COLO829 (cell line): Measurements from ENCODE around the gene NDST3.

Experiments
- DNase-seq: peaks from one replicate; pipeline ENCODE4 v3.0.0; 2012; ENCODE audit warnings: low spot score

NDST3 gene

DNA sequence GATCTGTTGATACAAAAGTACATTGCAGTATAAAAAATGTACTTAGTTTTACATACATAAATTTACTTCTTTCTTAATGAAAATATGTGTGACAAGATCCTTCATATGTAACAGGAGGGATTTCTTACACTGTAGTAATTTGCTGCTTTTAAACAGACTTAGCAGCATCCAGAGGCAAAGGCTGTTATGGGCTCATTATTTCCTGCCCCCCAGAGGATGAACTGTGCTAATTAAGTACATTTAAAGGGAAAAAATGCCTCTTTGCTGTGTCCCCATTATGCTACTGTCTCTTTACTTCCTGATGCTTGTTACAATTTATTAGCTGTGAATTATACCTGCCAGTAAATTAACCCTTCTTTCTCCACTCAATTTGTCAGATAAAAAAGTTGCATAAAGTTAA lies 47.1 kb downstream of the NDST3 start:
- DNase-seq, result no peak

DNA sequence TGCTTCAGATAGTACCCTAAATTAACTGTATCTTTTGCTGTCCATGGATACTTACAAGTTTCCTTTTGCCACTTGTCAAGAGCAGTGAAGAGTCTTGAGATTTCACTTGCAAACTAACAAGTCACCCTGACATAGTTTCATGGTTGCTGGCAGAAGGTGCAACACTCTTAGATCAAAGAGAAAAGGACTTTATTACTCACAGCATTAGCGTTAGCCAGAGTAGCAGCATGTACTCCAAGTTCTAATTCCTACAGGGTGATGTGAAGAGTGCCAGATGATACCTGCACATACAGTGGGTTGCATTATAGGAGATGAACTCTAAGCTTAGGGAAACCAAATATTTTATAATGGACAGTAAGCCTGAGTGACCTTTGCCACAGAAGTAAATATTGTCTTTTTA lies 47.9 kb downstream of the NDST3 start:
- DNase-seq, result no peak

DNA sequence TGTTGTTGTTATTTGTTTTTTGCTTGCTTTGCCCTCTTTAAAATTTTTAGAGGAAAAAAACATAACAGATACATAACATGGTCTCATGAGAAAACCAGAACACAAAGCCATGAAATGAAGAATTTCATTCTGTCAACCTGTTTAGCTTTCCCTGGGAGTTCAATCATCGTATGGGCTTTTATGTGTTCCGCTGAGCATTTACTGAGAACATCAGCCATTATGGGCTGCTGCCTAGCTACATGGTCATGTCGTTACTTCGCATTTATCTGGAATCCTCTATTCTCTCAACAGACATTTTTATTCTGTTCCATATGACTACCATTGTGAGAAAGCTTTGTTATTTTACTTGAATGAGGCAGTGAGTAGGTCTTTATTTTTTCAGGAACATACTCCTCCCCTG lies 51.4 kb downstream of the NDST3 start:
- no peak for DNase-seq

- peak; percentile 77 for DNase-seq
Observed at GRCh38 chr4:118086344-118086743, 52.1 kb downstream of the NDST3 start.

DNA sequence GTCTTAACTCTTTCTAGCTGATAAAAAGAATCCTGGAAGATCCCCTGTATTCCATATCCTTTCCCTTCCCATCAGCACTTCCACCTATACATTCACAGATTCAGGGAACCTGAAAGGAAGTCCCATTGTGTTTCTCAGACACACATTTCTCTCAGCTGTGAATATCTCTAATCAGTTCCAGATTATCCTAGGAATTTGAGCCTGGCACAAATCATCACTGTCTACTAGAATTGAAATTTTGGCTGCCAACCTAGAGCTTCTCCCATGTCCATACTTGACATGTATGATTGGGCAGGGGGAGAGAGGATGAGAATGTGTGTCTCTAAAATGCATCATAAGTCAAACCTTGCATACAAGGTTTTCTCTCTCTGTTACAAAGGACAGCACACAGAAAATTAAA lies 53.1 kb downstream of the NDST3 start:
- no peak for DNase-seq

DNA sequence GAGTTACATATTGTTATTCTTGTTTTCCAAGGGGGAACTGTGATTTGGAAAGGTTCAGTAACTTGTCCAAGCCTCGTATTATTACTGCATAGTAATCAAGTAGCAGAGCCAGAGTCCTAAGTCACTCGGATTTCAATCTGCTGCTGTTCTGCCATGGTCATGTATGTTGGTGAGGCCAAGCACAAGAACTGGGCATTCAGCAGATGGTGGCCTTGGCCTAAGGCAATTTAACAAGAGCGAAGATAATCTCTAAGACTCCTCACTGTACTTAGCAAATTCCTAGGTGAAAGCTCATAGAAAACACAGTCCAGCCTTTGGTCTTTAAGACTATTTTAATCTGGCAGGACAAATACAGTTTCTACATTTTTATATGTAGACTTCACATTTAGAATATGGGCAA lies 64.8 kb downstream of the NDST3 start:
- DNase-seq, result no peak

DNA sequence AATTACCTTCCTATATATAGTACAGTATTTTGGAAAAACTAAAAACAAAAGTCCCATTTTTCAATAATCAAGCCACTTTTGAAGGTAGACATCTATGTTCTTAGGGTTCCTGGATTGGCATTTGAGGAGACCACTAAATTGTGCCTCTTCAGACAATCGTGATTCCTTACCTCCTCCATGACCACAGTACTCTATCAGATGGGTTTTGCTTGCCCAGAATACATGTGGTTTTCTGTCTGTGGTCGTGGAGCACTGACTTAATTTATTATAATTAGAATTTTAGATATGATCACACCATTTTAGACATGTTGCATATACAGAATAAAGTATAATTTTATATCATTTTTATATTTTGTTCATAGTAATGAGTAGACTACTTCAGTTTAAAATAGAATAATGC lies 67.9 kb downstream of the NDST3 start:
- DNase-seq, result no peak

DNA sequence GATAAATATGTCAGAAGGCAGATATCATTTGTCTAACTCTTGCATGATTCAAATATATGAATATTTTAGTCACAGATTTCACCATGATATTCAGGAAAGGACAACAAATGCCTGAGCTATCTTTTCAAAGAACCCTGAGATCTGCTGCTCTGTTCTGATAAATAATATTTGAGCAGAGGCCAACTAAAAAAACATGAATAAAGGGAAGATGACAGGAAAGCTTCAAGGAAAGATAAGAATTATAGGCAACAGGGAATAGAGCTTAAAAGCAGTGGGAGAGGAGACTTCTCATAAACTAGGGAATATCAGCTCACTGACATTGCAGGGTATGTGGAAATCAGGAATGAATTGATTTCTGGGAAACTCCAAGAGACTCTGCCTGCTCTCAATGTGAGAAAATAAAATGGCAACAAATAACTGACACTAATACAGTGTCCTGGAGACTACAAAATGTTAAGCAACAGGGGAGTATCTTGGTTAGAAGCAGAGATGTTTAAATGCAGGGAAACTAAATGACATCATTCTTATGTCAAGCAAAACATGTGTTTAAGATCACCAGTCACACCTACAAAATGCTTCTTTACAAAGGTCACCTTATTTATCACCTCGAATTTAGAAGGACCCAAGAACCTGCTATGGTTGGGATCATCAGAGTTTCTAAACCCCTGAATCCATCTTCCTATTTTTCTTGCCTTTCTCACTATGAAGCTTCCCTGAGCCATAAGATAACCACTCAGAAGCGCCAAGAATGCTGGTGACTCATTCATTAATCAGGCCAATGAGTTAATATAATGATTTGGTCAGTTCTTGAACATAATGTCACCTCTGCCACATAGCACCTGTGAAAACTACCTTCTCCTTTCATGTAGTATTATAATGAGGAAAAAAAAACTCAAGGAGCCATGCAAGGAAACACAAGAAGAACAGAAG lies 78.1 kb downstream of the NDST3 start:
- no peak for DNase-seq

DNA sequence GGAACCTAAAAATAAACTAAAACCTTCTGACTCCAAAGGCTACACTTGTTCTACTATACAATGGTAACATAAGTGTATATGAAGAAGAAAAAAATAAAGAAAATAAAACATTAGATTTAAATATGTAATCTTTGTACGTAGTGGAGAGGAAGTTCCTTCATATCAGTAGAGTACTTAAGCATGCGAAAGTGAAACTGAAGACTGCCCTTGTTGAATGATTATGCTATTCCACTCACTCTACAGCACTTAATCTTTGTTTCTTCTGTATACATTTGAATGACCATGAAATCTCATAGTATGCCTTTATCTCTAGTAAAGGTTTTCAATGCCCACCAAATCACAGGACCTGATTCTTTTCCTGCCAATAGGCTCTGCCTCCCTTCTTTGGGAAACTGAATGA lies 78.9 kb downstream of the NDST3 start:
- no peak for DNase-seq

GRCh38 chr4:118114720-118115119 lies 80.4 kb downstream of the NDST3 start:
- no peak for DNase-seq

DNA sequence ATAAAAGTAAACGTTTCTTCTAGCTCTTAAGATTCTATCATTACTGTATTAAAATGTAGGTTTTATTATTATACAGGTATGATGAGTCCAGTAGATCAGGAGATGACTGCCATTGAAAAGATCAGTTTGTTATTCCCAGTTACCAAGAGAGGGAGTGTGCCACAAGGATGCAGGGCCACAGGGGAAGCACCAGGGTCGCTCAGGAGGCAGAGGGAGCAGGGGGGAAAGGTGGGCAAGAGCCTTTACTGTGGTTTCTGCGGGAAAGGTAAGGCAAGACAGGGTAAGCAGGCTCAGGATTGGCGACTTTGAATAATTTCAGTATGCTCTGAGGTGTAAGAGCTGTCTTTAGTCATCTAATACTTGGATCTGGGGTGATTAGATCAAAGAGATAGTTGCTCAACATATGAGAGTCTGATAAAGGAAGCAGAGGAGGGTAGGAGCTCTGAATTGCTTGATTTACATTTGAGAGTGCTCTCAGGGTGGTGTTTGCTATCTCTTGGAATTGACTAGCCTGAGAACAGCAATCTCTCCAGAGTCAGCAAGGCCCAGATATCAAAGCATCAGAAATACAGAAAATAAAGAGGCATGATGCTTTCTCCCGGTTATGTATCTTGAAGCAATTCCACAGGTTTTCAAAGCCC lies 86.0 kb downstream of the NDST3 start:
- DNase-seq, result no peak

DNA sequence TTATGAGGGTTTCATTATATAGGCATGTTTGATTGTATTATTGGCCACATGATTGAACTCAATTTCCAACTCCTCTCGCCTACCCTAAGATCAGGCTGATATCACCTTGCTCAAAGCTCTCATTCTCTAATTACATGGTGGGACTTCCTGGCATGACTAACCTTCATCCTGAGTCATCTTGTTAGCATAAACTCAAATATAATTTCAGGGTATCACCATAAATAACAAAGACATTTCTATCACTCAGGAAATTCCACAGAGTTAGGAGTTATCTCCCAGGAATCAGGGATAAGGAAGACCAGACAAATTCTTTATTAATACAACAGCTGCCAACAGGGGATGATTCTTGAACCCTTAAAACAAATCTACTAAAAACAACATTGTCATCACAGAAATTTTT lies 90.7 kb downstream of the NDST3 start:
- DNase-seq, result peak; percentile 18

- DNase-seq, result no peak
Observed at GRCh38 chr4:118139241-118139640, 105.0 kb downstream of the NDST3 start.

DNA sequence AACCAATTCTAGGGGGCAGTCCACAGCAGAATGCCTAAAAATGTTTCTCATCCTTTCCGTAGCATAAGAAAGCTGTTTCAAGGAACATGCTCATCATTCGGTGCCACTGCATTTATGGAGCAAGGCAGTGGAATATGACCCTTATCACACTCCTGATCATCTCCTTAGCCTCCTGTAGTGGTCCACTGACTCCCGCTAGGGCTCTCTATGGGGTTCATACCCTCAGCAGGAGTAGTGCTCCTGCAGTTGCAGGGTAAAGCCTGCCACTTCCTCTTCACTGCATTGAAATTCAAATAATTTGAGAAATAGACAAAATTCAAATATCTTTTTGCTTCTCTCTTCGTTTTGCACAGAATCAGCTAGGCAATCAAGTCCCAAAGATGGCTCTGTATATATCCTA lies 107.0 kb downstream of the NDST3 start:
- no peak for DNase-seq

GRCh38 chr4:118154649-118155048 lies 120.4 kb downstream of the NDST3 start:
- no peak for DNase-seq

DNA sequence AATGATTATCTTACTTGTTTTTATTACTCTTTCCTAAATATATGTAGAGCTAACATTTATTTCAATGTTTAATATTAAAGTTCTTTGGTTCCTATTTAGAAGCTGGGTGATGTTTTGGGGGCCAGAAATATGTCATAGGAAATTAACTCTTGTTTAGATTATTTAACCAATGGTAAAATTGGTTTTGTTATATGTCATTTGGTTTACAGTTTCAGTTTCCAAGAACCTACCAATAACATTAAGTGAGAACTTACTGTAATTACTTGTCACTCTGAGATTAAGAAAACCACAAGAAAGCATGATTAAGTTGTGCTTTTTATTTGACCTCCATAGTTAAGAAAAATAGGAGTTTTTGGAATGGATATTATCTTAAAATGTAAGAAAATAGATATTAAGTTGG lies 121.2 kb downstream of the NDST3 start:
- DNase-seq, result no peak

DNA sequence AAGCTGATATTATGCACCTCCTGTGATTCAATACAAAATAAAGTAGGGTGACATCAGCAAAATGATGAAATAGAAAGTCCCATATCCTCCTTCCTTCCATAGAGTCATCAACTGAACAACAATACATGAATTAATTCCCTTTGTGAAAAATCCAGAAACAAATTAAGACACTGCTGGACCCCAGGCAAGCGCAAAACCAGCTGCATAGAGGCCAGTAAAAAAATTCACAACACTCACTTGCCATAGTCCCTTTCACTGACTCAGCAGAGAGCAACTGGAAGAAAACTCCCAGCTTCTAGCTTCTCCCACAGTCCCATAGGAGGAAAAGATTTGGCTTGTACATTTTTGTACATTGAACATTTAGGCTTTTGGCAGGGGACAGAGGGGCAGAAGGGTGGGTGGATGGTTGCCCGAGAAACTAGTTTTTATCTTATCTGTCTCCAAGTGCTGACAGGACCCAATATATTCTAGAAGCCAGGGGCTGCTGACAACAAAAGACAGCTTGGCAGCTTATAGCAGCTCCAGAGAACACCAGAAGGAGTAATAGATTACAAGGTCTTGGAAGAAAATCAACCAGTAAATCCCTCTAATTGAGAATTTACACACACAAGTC lies 124.6 kb downstream of the NDST3 start:
- DNase-seq, result no peak

DNA sequence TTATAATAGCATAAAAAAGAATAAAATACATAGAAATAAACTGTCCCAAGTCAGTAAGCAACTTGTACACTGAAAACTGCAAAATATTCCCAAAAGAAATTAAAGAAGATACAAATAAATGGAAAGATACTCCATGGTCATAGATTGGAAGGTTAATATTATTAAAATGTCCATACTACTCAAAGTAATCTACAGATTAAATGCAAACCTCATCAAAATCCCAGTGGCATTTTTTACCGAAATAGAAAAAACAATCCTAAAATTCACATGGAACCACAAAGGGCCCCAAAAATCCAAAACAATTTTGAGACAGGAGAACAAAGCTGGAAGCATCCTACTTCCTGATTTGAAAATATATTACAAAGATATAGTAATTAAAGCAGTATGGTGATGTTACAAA lies 133.0 kb downstream of the NDST3 start:
- DNase-seq, result no peak

- no peak for DNase-seq
Observed at GRCh38 chr4:118171381-118171780, 137.1 kb downstream of the NDST3 start.

- no peak for DNase-seq
Observed at GRCh38 chr4:118173126-118173525, 138.8 kb downstream of the NDST3 start.

- peak; percentile 81 for DNase-seq
Observed at GRCh38 chr4:118173956-118174725, 139.9 kb downstream of the NDST3 start.

- DNase-seq, result no peak
Observed at GRCh38 chr4:118175506-118175905, 141.2 kb downstream of the NDST3 start.
